ENCODE measurements around the gene RIGI. TPM values are rescaled to one million over a fixed set of nuclear protein-coding genes. Genes with fewer than 3 reads are reported as not detected.

Gene RIGI
- polyA plus RNA-seq, 2 of the 4 experiments (the other 2 are of a cell fraction): 4.1 to 4.8 TPM

GRCh38 chr9:32523910-32524309, 2.1 kb downstream of the RIGI start:
- no peak for FAIRE-seq
- WGBS (ENCODE audit: missing lambda C conversion rate): 86% methylated on average over 1 of the region's 1 CpG
- no peak overlapping the region for H3K4me3 ChIP-seq

DNA sequence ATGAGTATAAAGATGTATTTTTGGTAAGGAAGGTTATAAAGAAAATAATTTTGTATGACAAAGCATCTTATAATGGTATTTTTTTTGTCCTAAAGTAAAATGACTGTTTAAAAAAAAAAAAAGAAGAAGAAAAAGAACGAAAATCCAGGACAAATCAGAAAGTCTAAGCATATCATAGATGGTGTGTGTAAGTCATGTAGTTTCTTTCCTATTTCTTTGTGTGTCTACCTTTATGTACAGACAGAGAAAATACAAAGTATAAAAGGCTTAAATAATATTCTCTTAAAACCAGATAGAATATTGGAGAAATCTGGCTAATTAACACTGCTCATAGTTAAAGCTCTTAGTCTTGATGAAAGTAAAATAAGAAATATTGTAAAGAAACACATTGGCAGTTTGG, 7.7 kb downstream of the RIGI start:
- ATAC-seq: no peak
- no peaks in the 10 kb centered on the region for H3K4me1 ChIP-seq
- H3K9me3 ChIP-seq: peaks cover 12% of the 10 kb centered on the region; the same call in 1 of the 3 replicates
- peak; percentile 18 for FAIRE-seq
- 20% methylated on average over 1 of the region's 1 CpG for WGBS (ENCODE audit: missing lambda C conversion rate)
- no peak for DNase-seq (ENCODE audit: low read depth in 1 of 2, low spot score in 1 of 2)
- no peak for TF ChIP-seq CEBPB (IDR thresholded peaks at IDR 0.05)
- peak; percentile 74 for TF ChIP-seq ZFP36 (IDR thresholded peaks at IDR 0.05; ENCODE audit: borderline replicate concordance, partially characterized antibody)
- TF ChIP-seq MAZ (IDR thresholded peaks at IDR 0.05; ENCODE audit: borderline replicate concordance, low read depth, low read length): no peak
- TF ChIP-seq CHD4 (IDR thresholded peaks at IDR 0.05; ENCODE audit: borderline replicate concordance): no peak
- no peak for TF ChIP-seq NFE2L2 (conservative IDR thresholded peaks at IDR 0.05; ENCODE audit: low read length)
- TF ChIP-seq MYC (IDR thresholded peaks at IDR 0.05; ENCODE audit: borderline replicate concordance, low read length): no peak
- TF ChIP-seq HOXB13 (CRISPR knock-in tag; IDR thresholded peaks at IDR 0.05; ENCODE audit: low read depth): no peak
- ChIA-PET POLR2A (no interaction called here), CTCF (interaction anchor here (0.7 to 1.5 kb wide), 3 partner anchors 31 to 140 kb away, joined by 3 to 7 read pairs (median 3); no protein-coding TSS in a partner anchor)
- H3K4me2 ChIP-seq: no peak overlapping the region
- no peak overlapping the region for H3K4me3 ChIP-seq
- H3K27ac ChIP-seq: no peak overlapping the region

More at GRCh38 chr9:32523910-32524309, 2.1 kb downstream of the RIGI start:
- peaks cover 6% of the 10 kb centered on the region; the same call in 2 of the 3 replicates for H3K4me1 ChIP-seq
- DNase-seq (ENCODE audit: low read depth in 1 of 2, low spot score in 1 of 2) (no peak), ATAC-seq (no peak)
- ChIA-PET POLR2A (no interaction called here), CTCF (interaction anchor here (0.6 to 10.2 kb wide), 2 partner anchors 147 to 298 kb away, joined by 3 to 159 read pairs; no protein-coding TSS in a partner anchor)
- TF ChIP-seq, protein P1, sequence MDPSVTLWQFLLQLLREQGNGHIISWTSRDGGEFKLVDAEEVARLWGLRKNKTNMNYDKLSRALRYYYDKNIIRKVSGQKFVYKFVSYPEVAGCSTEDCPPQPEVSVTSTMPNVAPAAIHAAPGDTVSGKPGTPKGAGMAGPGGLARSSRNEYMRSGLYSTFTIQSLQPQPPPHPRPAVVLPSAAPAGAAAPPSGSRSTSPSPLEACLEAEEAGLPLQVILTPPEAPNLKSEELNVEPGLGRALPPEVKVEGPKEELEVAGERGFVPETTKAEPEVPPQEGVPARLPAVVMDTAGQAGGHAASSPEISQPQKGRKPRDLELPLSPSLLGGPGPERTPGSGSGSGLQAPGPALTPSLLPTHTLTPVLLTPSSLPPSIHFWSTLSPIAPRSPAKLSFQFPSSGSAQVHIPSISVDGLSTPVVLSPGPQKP (IDR thresholded peaks at IDR 0.05; ENCODE audit: low read depth, low read length): no peak
- TF ChIP-seq, protein P2, sequence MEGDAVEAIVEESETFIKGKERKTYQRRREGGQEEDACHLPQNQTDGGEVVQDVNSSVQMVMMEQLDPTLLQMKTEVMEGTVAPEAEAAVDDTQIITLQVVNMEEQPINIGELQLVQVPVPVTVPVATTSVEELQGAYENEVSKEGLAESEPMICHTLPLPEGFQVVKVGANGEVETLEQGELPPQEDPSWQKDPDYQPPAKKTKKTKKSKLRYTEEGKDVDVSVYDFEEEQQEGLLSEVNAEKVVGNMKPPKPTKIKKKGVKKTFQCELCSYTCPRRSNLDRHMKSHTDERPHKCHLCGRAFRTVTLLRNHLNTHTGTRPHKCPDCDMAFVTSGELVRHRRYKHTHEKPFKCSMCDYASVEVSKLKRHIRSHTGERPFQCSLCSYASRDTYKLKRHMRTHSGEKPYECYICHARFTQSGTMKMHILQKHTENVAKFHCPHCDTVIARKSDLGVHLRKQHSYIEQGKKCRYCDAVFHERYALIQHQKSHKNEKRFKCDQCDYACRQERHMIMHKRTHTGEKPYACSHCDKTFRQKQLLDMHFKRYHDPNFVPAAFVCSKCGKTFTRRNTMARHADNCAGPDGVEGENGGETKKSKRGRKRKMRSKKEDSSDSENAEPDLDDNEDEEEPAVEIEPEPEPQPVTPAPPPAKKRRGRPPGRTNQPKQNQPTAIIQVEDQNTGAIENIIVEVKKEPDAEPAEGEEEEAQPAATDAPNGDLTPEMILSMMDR (IDR thresholded peaks at IDR 0.05): no peak
- TF ChIP-seq NR3C1 (IDR thresholded peaks at IDR 0.05) (no peak), EHMT2 (IDR thresholded peaks at IDR 0.05; ENCODE audit: low read depth) (no peak), ZC3H11A (IDR thresholded peaks at IDR 0.05) (no peak), RARB (CRISPR knock-in tag; IDR thresholded peaks at IDR 0.05) (no peak), JUN (IDR thresholded peaks at IDR 0.05) (no peak), SREBF2 (IDR thresholded peaks at IDR 0.05) (no peak), PHF8 (IDR thresholded peaks at IDR 0.05; ENCODE audit: borderline replicate concordance, low read depth) (no peak), USF2 (IDR thresholded peaks at IDR 0.05) (no peak), HOXB5 (CRISPR knock-in tag; IDR thresholded peaks at IDR 0.05) (no peak), ZNF302 (CRISPR knock-in tag; IDR thresholded peaks at IDR 0.05) (no peak), TFCP2L1 (CRISPR knock-in tag; IDR thresholded peaks at IDR 0.05) (no peak), RNF2 (IDR thresholded peaks at IDR 0.05; ENCODE audit: borderline replicate concordance, low read depth) (no peak)
- TF ChIP-seq, protein P3, sequence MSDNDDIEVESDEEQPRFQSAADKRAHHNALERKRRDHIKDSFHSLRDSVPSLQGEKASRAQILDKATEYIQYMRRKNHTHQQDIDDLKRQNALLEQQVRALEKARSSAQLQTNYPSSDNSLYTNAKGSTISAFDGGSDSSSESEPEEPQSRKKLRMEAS (IDR thresholded peaks at IDR 0.05): no peak
- H3K9me3 ChIP-seq: peaks cover 4% of the 10 kb centered on the region; the same call in 1 of the 3 replicates
- no peak overlapping the region for H3K4me2 ChIP-seq
- H3K27ac ChIP-seq: no peak overlapping the region

All from A549 (cell line).